Mesendoderm (in vitro differentiated cells): ENCODE data around the gene ENTHD1.

Experiments
- DNase-seq: peaks from one replicate; pipeline ENCODE4 v3.0.0; 2013
- H2AK5ac ChIP-seq: 2 replicates; pipeline ENCODE4 v1.6.1; 2013; ENCODE audit warnings: low read length, inconsistent platforms
- H2BK120ac ChIP-seq: 2 replicates; pipeline ENCODE4 v1.6.1; 2013; ENCODE audit warnings: low read depth, mild to moderate bottlenecking, low read length, moderate library complexity, mixed read lengths
- H2BK15ac ChIP-seq: replicated peaks from 2 replicates; pipeline ENCODE4 v1.6.1; 2013; ENCODE audit warnings: low read depth, mild to moderate bottlenecking, moderate library complexity
- H2BK5ac ChIP-seq: 2 replicates; pipeline ENCODE4 v1.6.1; 2013; ENCODE audit warnings: low read length, inconsistent platforms
- H3K18ac ChIP-seq: 2 replicates; pipeline ENCODE4 v1.6.1; 2013; ENCODE audit warnings: mild to moderate bottlenecking, low read length, mixed read lengths
- H3K23ac ChIP-seq: one replicate; pipeline ENCODE4 v1.6.1; 2013; ENCODE audit warnings: low read length
- H3K27ac ChIP-seq: 2 replicates; pipeline ENCODE4 v1.5.1; 2013; ENCODE audit warnings: low read depth, mild to moderate bottlenecking, inconsistent platforms, low read length, moderate library complexity
- H3K27me3 ChIP-seq: 2 replicates; pipeline ENCODE4 v1.6.1; 2013; ENCODE audit warnings: low read length, control low read depth, mild to moderate bottlenecking, inconsistent platforms; ENCODE audit not compliant: insufficient read depth, poor library complexity
- H3K36me3 ChIP-seq: 2 replicates; pipeline ENCODE4 v1.6.1; 2013; ENCODE audit warnings: low read length, inconsistent platforms; ENCODE audit not compliant: control insufficient read depth, insufficient read depth
- H3K4ac ChIP-seq: one replicate; pipeline ENCODE4 v1.6.1; 2013; ENCODE audit warnings: low read depth, mild to moderate bottlenecking, low read length, moderate library complexity
- H3K4me1 ChIP-seq: 2 replicates; pipeline ENCODE4 v1.6.1; 2013; ENCODE audit warnings: low read depth, low read length, inconsistent platforms; ENCODE audit not compliant: control insufficient read depth
- H3K4me2 ChIP-seq: 2 replicates; pipeline ENCODE4 v1.6.1; 2013; ENCODE audit warnings: low read length
- H3K4me3 ChIP-seq: 2 replicates; pipeline ENCODE4 v1.5.1; 2013; ENCODE audit warnings: mild to moderate bottlenecking, low read length
- H3K56ac ChIP-seq: one replicate; pipeline ENCODE4 v1.6.1; 2013; ENCODE audit warnings: low read length
- H3K79me1 ChIP-seq: 2 replicates; pipeline ENCODE4 v1.6.1; 2013; ENCODE audit warnings: low read length, inconsistent platforms
- H3K79me2 ChIP-seq: 2 replicates; pipeline ENCODE4 v1.6.1; 2013; ENCODE audit warnings: mild to moderate bottlenecking, low read length; ENCODE audit not compliant: control insufficient read depth, insufficient read depth
- H3K9ac ChIP-seq: 2 replicates; pipeline ENCODE4 v1.6.1; 2013; ENCODE audit warnings: low read length, inconsistent platforms
- H4K5ac ChIP-seq: one replicate; pipeline ENCODE4 v1.6.1; 2013; ENCODE audit warnings: low read length
- H4K8ac ChIP-seq: one replicate; pipeline ENCODE4 v1.6.1; 2013; ENCODE audit warnings: low read depth, mild to moderate bottlenecking, control low read depth, low read length, moderate library complexity
- WGBS: extraction: QIAGEN DNeasy Blood & Tissue Kit; methylation state at CpG from one replicate; pipeline ENCODE4 v1.1.7; 2013; ENCODE audit warnings: low lambda C conversion rate, missing lambda C conversion rate; ENCODE audit not compliant: insufficient coverage; ENCODE audit errors: extremely low coverage; 5-methylcytosine and 5-hydroxymethylcytosine counted together

ENTHD1 gene

GRCh38 chr22:39745789-39746188, 147.8 kb downstream of the ENTHD1 start:
- H3K27me3 ChIP-seq: peaks cover 1% of the 10 kb centered on the region
- no peaks in the 10 kb centered on the region for H3K79me2 ChIP-seq

DNA sequence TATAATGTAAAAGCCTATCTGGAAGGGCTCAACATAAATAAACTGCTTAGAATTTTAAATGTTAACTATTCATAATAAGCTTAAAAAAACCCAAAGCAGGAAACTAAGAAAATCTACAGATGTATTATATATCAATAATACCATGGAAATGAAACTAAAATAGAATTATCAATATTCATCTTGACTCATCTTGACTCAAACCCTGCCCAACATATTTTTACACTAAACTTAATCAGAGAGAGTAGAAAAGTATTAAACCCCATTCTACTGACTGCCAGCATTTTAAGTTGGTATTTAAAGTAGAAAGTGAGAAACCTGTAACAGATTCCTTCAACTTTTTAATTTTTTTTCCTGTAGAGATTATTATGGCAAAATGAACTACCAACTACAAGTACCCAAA, 149.2 kb downstream of the ENTHD1 start:
- Histone ChIP-seq H3K4me1 (no peaks in the 10 kb centered on the region), H4K5ac (no peak overlapping the region), H3K9ac (no peak overlapping the region), H3K79me1 (no peaks in the 10 kb centered on the region), H3K4me3 (no peak overlapping the region), H3K79me2 (no peaks in the 10 kb centered on the region), H3K27ac (no peak overlapping the region), H4K8ac (no peak overlapping the region), H3K4ac (no peak overlapping the region), H2BK120ac (no peak overlapping the region), H3K4me2 (no peak overlapping the region), H3K36me3 (no peaks in the 10 kb centered on the region), H3K18ac (no peak overlapping the region), H3K27me3 (peaks cover 1% of the 10 kb centered on the region), H2BK15ac (no peak overlapping the region), H2BK5ac (no peak overlapping the region), H3K56ac (no peak overlapping the region), H2AK5ac (no peak overlapping the region), H3K23ac (no peak overlapping the region)
- DNase-seq: no peak

More at GRCh38 chr22:39745789-39746188, 147.8 kb downstream of the ENTHD1 start:
- Histone ChIP-seq H3K4me2 (no peak overlapping the region), H3K56ac (no peak overlapping the region), H3K4me3 (no peak overlapping the region), H2BK120ac (no peak overlapping the region), H3K36me3 (no peaks in the 10 kb centered on the region), H2BK15ac (no peak overlapping the region), H3K4me1 (no peaks in the 10 kb centered on the region), H4K5ac (no peak overlapping the region), H3K27ac (no peak overlapping the region), H2AK5ac (no peak overlapping the region), H3K23ac (no peak overlapping the region), H3K79me1 (no peaks in the 10 kb centered on the region), H3K18ac (no peak overlapping the region), H3K9ac (no peak overlapping the region), H4K8ac (no peak overlapping the region), H3K4ac (no peak overlapping the region), H2BK5ac (no peak overlapping the region)
- no CpG with 5 or more reads among the region's 2 CpGs for WGBS
- no peak for DNase-seq

GRCh38 chr22:39743935-39744334, 149.6 kb downstream of the ENTHD1 start:
- H3K9ac ChIP-seq: no peak overlapping the region
- no peak overlapping the region for H2BK15ac ChIP-seq
- no peaks in the 10 kb centered on the region for H3K36me3 ChIP-seq
- H3K4me2 ChIP-seq: no peak overlapping the region
- no peaks in the 10 kb centered on the region for H3K79me2 ChIP-seq
- no peak overlapping the region for H3K4me3 ChIP-seq
- no peak for DNase-seq
- no peak overlapping the region for H3K27ac ChIP-seq
- H3K4ac ChIP-seq: no peak overlapping the region
- H3K4me1 ChIP-seq: no peaks in the 10 kb centered on the region
- H3K27me3 ChIP-seq: peaks cover under 1% of the 10 kb centered on the region
- H3K56ac ChIP-seq: no peak overlapping the region
- no peak overlapping the region for H3K23ac ChIP-seq
- H2AK5ac ChIP-seq: no peak overlapping the region
- H2BK5ac ChIP-seq: no peak overlapping the region
- no peak overlapping the region for H4K8ac ChIP-seq
- H4K5ac ChIP-seq: no peak overlapping the region
- H2BK120ac ChIP-seq: no peak overlapping the region
- no peaks in the 10 kb centered on the region for H3K79me1 ChIP-seq
- no peak overlapping the region for H3K18ac ChIP-seq
- no CpG with 5 or more reads among the region's 1 CpG for WGBS

DNA sequence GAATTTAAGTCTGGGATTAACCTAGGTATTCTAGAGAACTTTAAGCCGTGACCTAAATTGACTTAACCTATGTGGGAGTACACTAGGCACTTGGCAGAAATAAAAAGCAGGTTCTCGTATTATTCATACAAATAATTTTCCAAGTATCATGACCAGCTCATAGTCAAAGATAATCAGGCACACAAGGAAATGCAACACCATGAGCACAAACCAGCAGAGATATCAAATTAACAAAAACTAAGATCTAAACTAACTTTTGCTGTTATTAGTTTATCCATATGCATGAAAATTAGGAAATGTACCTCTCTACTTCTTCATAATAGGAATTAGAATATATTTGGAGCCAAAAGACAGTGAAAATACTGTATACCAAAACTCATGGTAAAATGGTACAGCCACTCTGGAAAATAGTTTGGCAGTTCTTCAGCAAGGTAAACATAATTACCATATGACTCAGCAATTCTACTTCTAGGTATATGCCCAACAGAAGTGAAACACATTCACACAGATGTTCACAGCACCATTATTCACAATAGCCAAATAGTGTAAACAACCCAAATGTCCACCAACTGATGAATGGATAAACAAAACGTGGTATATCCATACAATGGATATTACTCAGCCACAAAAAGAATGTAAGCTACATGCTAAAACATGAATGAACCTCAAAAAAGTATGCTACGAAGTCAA, 154.1 kb downstream of the ENTHD1 start:
- H3K27me3 ChIP-seq: no peaks in the 10 kb centered on the region

GRCh38 chr22:39738746-39739145, 154.8 kb downstream of the ENTHD1 start:
- no peak overlapping the region for H2AK5ac ChIP-seq
- DNase-seq: no peak

More for the DNA sequence above, 154.1 kb downstream of the ENTHD1 start:
- Histone ChIP-seq H2BK5ac (no peak overlapping the region), H2AK5ac (no peak overlapping the region), H3K4me1 (no peaks in the 10 kb centered on the region), H3K27ac (no peak overlapping the region), H3K4ac (no peak overlapping the region), H3K23ac (no peak overlapping the region), H3K4me3 (no peak overlapping the region), H2BK15ac (no peak overlapping the region), H4K5ac (no peak overlapping the region), H3K79me2 (no peaks in the 10 kb centered on the region), H4K8ac (no peak overlapping the region), H3K79me1 (no peaks in the 10 kb centered on the region), H2BK120ac (no peak overlapping the region), H3K18ac (no peak overlapping the region), H3K9ac (no peak overlapping the region), H3K56ac (no peak overlapping the region), H3K36me3 (no peaks in the 10 kb centered on the region), H3K4me2 (no peak overlapping the region)
- WGBS: no CpG with 5 or more reads among the region's 4 CpGs
- no peak for DNase-seq

GRCh38 chr22:39735776-39736175, 157.8 kb downstream of the ENTHD1 start:
- H3K79me1 ChIP-seq: no peaks in the 10 kb centered on the region
- no peak overlapping the region for H4K5ac ChIP-seq
- H4K8ac ChIP-seq: no peak overlapping the region
- H3K27me3 ChIP-seq: no peaks in the 10 kb centered on the region
- H2BK15ac ChIP-seq: no peak overlapping the region
- H3K27ac ChIP-seq: no peak overlapping the region
- H3K4me1 ChIP-seq: no peaks in the 10 kb centered on the region
- H3K56ac ChIP-seq: no peak overlapping the region
- H3K23ac ChIP-seq: no peak overlapping the region
- no peak overlapping the region for H2BK5ac ChIP-seq
- no peak overlapping the region for H2BK120ac ChIP-seq
- H3K4me2 ChIP-seq: no peak overlapping the region
- no peak overlapping the region for H3K9ac ChIP-seq
- H3K4me3 ChIP-seq: no peak overlapping the region
- no peaks in the 10 kb centered on the region for H3K36me3 ChIP-seq
- no peaks in the 10 kb centered on the region for H3K79me2 ChIP-seq
- no peak overlapping the region for H3K18ac ChIP-seq
- no peak overlapping the region for H2AK5ac ChIP-seq
- H3K4ac ChIP-seq: no peak overlapping the region
- no CpG with 5 or more reads among the region's 10 CpGs for WGBS
- DNase-seq: no peak

More at GRCh38 chr22:39738746-39739145, 154.8 kb downstream of the ENTHD1 start:
- Histone ChIP-seq H3K18ac (no peak overlapping the region), H4K5ac (no peak overlapping the region), H3K27ac (no peak overlapping the region), H3K4me3 (no peak overlapping the region), H3K56ac (no peak overlapping the region), H4K8ac (no peak overlapping the region), H2BK5ac (no peak overlapping the region), H3K79me1 (no peaks in the 10 kb centered on the region), H2BK15ac (no peak overlapping the region), H3K4me1 (no peaks in the 10 kb centered on the region), H3K23ac (no peak overlapping the region), H3K4me2 (no peak overlapping the region), H3K36me3 (no peaks in the 10 kb centered on the region), H2BK120ac (no peak overlapping the region), H3K4ac (no peak overlapping the region), H3K79me2 (no peaks in the 10 kb centered on the region), H3K27me3 (no peaks in the 10 kb centered on the region), H3K9ac (no peak overlapping the region)
- no CpG with 5 or more reads among the region's 1 CpG for WGBS
